GM12878 (cell line): ENCODE data around the gene PAM. TPM values are rescaled to one million over a fixed set of nuclear protein-coding genes. Genes with fewer than 3 reads are reported as not detected.

Experiments used
- ATAC-seq: fragments of 200-7000 bp; cut with Tn5 transposase; 3 replicates; pipeline ENCODE4 v1.9.1; 2020; ENCODE audit warnings: mild to moderate bottlenecking, moderate library complexity
- BruUV-seq: library from RNA; stranded (reverse); fragments of 400-500 nt; replicated peaks from 2 replicates; lab custom pipeline; 2021; lab: Mats Ljungman, UMichigan
- CTCF ChIA-PET: fragments of 300-600 bp; sonication (Branson Sonifier 250); formaldehyde crosslinking; extraction: SDS; loops from one replicate; lab custom pipeline; 2021; ENCODE audit warnings: inconsistent platforms; lab: Yijun Ruan, JAX
- POLR2A ChIA-PET: fragments of 350-600 bp; formaldehyde crosslinking; extraction: SDS; loops from one replicate; lab custom pipeline; 2021; ENCODE audit warnings: inconsistent platforms; lab: Charles Lee
- RAD21 ChIA-PET: fragments of 300-600 bp; sonication (Branson Sonifier 250); formaldehyde crosslinking; loops from one replicate; lab custom pipeline; 2023; ENCODE audit warnings: antibody characterized with exemption; ENCODE audit not compliant: unreplicated experiment; lab: Charles Lee
- SMC1A ChIA-PET: fragments of 300-600 bp; sonication (Branson Sonifier 250); formaldehyde crosslinking; loops from one replicate; lab custom pipeline; 2023; ENCODE audit not compliant: unreplicated experiment, uncharacterized antibody; lab: Charles Lee
- DNase-seq: peaks from one replicate; pipeline ENCODE4 v3.0.0-alpha.2; 2011; ENCODE audit warnings: low read depth, low spot score
- FAIRE-seq: peaks from 3 replicates; lab custom pipeline; 2011; peaks lifted over from hg19 to GRCh38; lab: Jason Lieb, UNC
- H2AFZ ChIP-seq: 2 replicates; pipeline ENCODE4 v1.6.0; 2011; ENCODE audit warnings: low read depth, low read length, control low read depth; ENCODE audit not compliant: control insufficient read depth
- H3K27ac ChIP-seq: 2 replicates; pipeline ENCODE4 v1.5.1; 2011; ENCODE audit warnings: control low read depth; ENCODE audit not compliant: control insufficient read depth, insufficient read depth
- H3K27me3 ChIP-seq, 2 experiments: replicated peaks in 1 of 2; 2 replicates each; pipeline versions ENCODE4 v1.6.0 to v1.6.1; 2011; ENCODE audit warnings: low read length in 1 of 2; ENCODE audit not compliant: control insufficient read depth in 2 of 2, insufficient read depth in 2 of 2
- H3K36me3 ChIP-seq, 2 experiments: 2 replicates each; pipeline ENCODE4 v1.5.1; 2011; ENCODE audit warnings: low read length in 1 of 2; ENCODE audit not compliant: control insufficient read depth in 2 of 2, insufficient read depth in 2 of 2
- H3K4me1 ChIP-seq: 2 replicates; pipeline ENCODE4 v1.6.1; 2011; ENCODE audit warnings: mild to moderate bottlenecking, low read length, moderate library complexity, mixed read lengths; ENCODE audit not compliant: control insufficient read depth, insufficient read depth
- H3K4me2 ChIP-seq: 2 replicates; pipeline ENCODE4 v1.6.0; 2011; ENCODE audit warnings: control low read depth; ENCODE audit not compliant: control insufficient read depth, insufficient read depth
- H3K4me3 ChIP-seq: fragments of 200-600 bp; sonication (generic); 2 replicates; pipeline ENCODE4 v1.5.1; 2016
- H3K79me2 ChIP-seq: 2 replicates; pipeline ENCODE4 v1.6.0; 2011; ENCODE audit warnings: low read length; ENCODE audit not compliant: control insufficient read depth, insufficient read depth
- H3K9ac ChIP-seq: 2 replicates; pipeline ENCODE4 v1.8.0; 2011; ENCODE audit warnings: low read length, control low read depth, mixed read lengths; ENCODE audit not compliant: control insufficient read depth, insufficient read depth
- H3K9me3 ChIP-seq: replicated peaks from 3 replicates; pipeline ENCODE4 v1.5.1; 2011; ENCODE audit warnings: mild to moderate bottlenecking, low read length; ENCODE audit not compliant: control insufficient read depth, insufficient read depth
- H4K20me1 ChIP-seq: 2 replicates; pipeline ENCODE4 v1.6.0; 2011; ENCODE audit not compliant: control insufficient read depth, insufficient read depth
- CREM ChIP-seq: IDR thresholded peaks from 2 replicates; pipeline ENCODE4 v1.6.1; 2014; ENCODE audit warnings: antibody characterized with exemption, low read depth
- NR2C1 ChIP-seq: fragments of 450-650 bp; IDR thresholded peaks from 2 replicates; pipeline ENCODE4 v1.6.1; 2017; ENCODE audit warnings: antibody characterized with exemption, mild to moderate bottlenecking, moderate library complexity
- POLR2AphosphoS2 ChIP-seq: IDR thresholded peaks from 2 replicates; pipeline ENCODE4 v1.6.1; 2011; ENCODE audit warnings: low read depth, mild to moderate bottlenecking, low read length, improper control_type of control experiment, moderate library complexity
- TCF12 ChIP-seq: IDR thresholded peaks from 2 replicates; pipeline ENCODE4 v1.6.1; 2011; ENCODE audit warnings: low read depth, mild to moderate bottlenecking, low read length
- WGBS: methylation state at CpG from one replicate; pipeline ENCODE4 v1.1.6; 2016; ENCODE audit warnings: low lambda C conversion rate; ENCODE audit not compliant: insufficient replicate concordance, insufficient coverage; ENCODE audit errors: missing lambda C conversion rate; 5-methylcytosine and 5-hydroxymethylcytosine counted together
- in situ Hi-C: fragments of 300-500 bp; cut with MboI; formaldehyde crosslinking; loops from 9 replicates; pipeline ENCODE4 v1.14.3; 2018; ENCODE audit warnings: mixed read lengths
- intact Hi-C: fragments of 100-400 bp; cut with micrococcal nuclease; formaldehyde crosslinking; loops from one replicate; pipeline ENCODE4 v1.14.2; 2022; ENCODE audit not compliant: unreplicated experiment
- polyA plus RNA-seq, 11 experiments: library from polyadenylated mRNA; depleted of rRNA in 4 of 11; unstranded in 6 of 11; stranded (reverse) in 5 of 11; fragments of >200 nt; fragmentation: Nextera tagmentation in 4 of 11; fragmentation: Illumina TruSeq in 1 of 11; extraction: Ambion mirVana in 4 of 11; extraction: Trizol in 1 of 11; gene quantifications; 1 replicate in 1 of 11; 2 replicates in 10 of 11; pipeline versions ENCODE4 v1.2.1 to v1.2.3, GENCODE V29; 2011 to 2016; ENCODE audit warnings: inconsistent platforms in 2 of 11, missing spikeins in 2 of 11, low read depth in 1 of 11
- total RNA-seq, 4 experiments: library from RNA; depleted of rRNA in 3 of 4; stranded (reverse); fragments of >200 nt in 3 of 4; fragmentation: Illumina TruSeq in 1 of 4; extraction: Trizol in 1 of 4; gene quantifications; 2 replicates each; pipeline versions ENCODE4 v1.2.1 to v1.2.3, GENCODE V29; 2013 to 2021
- TF ChIP-seq, protein P1 (sequence below): fragments of 450-650 bp; IDR thresholded peaks from 2 replicates; pipeline ENCODE4 v1.6.1; 2016; ENCODE audit warnings: mild to moderate bottlenecking, moderate library complexity, borderline replicate concordance

PAM gene
- total and polyA plus RNA-seq, 10 of the 15 experiments (the other 5 are each of a cell fraction or from before 2014, with no cell fraction given), result 5.5 to 72.5 (median 15.4) TPM

DNA sequence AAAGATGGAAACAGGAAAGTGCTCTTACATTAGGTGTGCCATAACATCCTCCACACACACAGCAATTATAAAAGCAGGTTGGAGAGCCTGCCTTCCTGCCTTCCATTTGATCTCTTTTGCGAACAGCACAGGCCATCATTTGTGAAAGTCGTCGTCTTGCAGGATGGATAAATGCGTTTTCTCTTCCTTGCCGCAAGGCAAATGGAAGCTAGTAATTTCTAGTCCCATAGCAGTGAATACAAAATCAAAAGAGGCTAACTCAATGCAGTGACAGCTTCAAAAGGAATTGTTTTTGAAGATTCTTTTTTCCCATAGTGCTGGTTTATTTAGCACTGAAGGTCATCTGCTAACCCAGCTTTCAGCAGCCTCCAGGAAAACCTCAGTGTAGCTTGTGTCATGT, 186.0 kb downstream of the PAM start:
- no TSS peak for BruUV-seq
- ChIA-PET POLR2A (no interaction called here), SMC1A (interaction anchor here (0.9 to 1.6 kb wide), 3 partner anchors 12 to 24 kb away, joined by 4 to 5 read pairs (median 4); no protein-coding TSS in a partner anchor), RAD21 (no interaction called here), CTCF (interaction anchor here (0.7 to 1.3 kb wide), 3 partner anchors 12 to 86 kb away, joined by 3 read pairs; no protein-coding TSS in a partner anchor)
- H3K36me3 ChIP-seq, result no peaks in the 10 kb centered on the region; a peak in 1 of 4 replicates
- no peak for DNase-seq
- no peak for ATAC-seq
- no peak overlapping the region for H3K9ac ChIP-seq
- in situ Hi-C loops, result no loop called here
- no peaks in the 10 kb centered on the region for H3K9me3 ChIP-seq
- H3K27ac ChIP-seq, result no peak overlapping the region
- TF ChIP-seq, protein P1, sequence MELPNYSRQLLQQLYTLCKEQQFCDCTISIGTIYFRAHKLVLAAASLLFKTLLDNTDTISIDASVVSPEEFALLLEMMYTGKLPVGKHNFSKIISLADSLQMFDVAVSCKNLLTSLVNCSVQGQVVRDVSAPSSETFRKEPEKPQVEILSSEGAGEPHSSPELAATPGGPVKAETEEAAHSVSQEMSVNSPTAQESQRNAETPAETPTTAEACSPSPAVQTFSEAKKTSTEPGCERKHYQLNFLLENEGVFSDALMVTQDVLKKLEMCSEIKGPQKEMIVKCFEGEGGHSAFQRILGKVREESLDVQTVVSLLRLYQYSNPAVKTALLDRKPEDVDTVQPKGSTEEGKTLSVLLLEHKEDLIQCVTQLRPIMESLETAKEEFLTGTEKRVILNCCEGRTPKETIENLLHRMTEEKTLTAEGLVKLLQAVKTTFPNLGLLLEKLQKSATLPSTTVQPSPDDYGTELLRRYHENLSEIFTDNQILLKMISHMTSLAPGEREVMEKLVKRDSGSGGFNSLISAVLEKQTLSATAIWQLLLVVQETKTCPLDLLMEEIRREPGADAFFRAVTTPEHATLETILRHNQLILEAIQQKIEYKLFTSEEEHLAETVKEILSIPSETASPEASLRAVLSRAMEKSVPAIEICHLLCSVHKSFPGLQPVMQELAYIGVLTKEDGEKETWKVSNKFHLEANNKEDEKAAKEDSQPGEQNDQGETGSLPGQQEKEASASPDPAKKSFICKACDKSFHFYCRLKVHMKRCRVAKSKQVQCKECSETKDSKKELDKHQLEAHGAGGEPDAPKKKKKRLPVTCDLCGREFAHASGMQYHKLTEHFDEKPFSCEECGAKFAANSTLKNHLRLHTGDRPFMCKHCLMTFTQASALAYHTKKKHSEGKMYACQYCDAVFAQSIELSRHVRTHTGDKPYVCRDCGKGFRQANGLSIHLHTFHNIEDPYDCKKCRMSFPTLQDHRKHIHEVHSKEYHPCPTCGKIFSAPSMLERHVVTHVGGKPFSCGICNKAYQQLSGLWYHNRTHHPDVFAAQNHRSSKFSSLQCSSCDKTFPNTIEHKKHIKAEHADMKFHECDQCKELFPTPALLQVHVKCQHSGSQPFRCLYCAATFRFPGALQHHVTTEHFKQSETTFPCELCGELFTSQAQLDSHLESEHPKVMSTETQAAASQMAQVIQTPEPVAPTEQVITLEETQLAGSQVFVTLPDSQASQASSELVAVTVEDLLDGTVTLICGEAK, result no peak
- TF ChIP-seq NR2C1 (no peak), CREM (no peak), TCF12 (no peak), POLR2AphosphoS2 (no peak)
- H3K4me3 ChIP-seq, result no peak overlapping the region
- no peaks in the 10 kb centered on the region for H3K27me3 ChIP-seq
- no peak overlapping the region for H3K4me2 ChIP-seq
- H4K20me1 ChIP-seq, result no peaks in the 10 kb centered on the region
- H3K79me2 ChIP-seq, result no peaks in the 10 kb centered on the region
- FAIRE-seq, result no peak
- H2AFZ ChIP-seq, result no peak overlapping the region
- intact Hi-C loops, result no loop called here
- WGBS, result 100% methylated on average over 5 of the region's 5 CpGs
- no peaks in the 10 kb centered on the region for H3K4me1 ChIP-seq
